Upper lobe of left lung (tissue), 4 donors: ENCODE results near the gene TBC1D4.

ENCODE experiments used
- POLR2A ChIP-seq, 4 donors: fragments of 450-650 bp; IDR thresholded peaks; one replicate each; pipeline ENCODE4 v1.5.1; 2016 to 2017; ENCODE audit warnings: antibody characterized with exemption in 4 of 4, mild to moderate bottlenecking in 2 of 4
- POLR2AphosphoS5 ChIP-seq, 2 donors: sonication (generic); formaldehyde crosslinking; IDR thresholded peaks; one replicate each; pipeline ENCODE4 v1.5.1; 2017; ENCODE audit warnings: antibody characterized with exemption in 2 of 2
- TF ChIP-seq, protein P1 (sequence below), 6 experiments: fragments of 450-650 bp in 4 of 6; fragments of 200-600 bp in 2 of 6; sonication (generic) in 2 of 6; IDR thresholded peaks; one replicate each; pipeline ENCODE4 v1.5.1; 2016 to 2019; ENCODE audit warnings: antibody characterized with exemption in 6 of 6

DNA sequence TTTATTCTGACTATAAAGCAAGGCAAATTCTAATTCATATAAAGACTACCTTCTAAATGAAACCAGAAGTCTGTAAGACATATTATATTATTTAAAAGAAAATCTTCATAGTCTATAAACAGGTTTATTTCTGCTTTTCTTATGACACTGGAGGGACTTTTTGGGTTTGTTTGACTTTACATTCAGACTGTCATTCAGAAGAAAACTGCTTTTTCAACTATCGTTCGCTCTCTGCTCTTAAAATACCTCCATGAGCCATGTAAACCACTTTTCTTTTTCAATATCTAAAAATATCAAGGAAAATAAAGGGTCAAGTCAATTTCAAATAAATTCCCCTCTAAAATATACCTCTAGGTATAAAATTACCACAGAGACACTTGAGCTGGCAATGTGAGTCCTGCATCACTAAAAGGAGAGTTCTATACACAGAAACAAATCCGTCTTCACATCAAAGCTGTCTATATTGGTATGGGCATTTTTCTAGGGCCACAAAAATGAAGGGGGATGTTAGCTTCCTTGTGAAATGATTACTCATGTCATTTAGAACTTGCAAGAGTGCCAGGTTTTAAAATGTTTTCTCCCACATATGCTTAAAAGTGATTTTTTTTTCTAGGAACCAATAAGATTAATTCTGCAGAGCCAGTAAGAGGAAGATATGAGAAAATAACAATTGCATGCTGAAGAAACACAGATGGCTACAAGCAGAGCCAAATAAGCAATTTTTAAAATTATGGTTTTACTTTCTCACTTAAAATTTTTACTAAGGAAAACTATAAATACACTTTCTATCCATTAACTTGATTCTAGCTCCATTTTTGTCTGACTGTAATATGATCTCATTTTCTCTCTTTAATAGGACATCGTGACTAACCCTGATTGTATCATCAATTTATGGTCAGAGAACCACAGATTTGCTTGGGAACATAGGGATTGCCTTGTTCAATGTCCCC, 181.8 kb downstream of the TBC1D4 start:
- TF ChIP-seq, protein P1, sequence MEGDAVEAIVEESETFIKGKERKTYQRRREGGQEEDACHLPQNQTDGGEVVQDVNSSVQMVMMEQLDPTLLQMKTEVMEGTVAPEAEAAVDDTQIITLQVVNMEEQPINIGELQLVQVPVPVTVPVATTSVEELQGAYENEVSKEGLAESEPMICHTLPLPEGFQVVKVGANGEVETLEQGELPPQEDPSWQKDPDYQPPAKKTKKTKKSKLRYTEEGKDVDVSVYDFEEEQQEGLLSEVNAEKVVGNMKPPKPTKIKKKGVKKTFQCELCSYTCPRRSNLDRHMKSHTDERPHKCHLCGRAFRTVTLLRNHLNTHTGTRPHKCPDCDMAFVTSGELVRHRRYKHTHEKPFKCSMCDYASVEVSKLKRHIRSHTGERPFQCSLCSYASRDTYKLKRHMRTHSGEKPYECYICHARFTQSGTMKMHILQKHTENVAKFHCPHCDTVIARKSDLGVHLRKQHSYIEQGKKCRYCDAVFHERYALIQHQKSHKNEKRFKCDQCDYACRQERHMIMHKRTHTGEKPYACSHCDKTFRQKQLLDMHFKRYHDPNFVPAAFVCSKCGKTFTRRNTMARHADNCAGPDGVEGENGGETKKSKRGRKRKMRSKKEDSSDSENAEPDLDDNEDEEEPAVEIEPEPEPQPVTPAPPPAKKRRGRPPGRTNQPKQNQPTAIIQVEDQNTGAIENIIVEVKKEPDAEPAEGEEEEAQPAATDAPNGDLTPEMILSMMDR (IDR thresholded peaks at IDR 0.05), result no peak
- no peak for TF ChIP-seq POLR2AphosphoS5 (IDR thresholded peaks at IDR 0.05)
- TF ChIP-seq POLR2A (IDR thresholded peaks at IDR 0.05), result no peak
